ENCODE results near the gene PTPRT. TPM values are rescaled to one million over a fixed set of nuclear protein-coding genes. Genes with fewer than 3 reads are reported as not detected.

The PTPRT gene
- total and polyA plus RNA-seq, 4 donors = 0.14 to 2.8 (median 0.40) TPM

GRCh38 chr20:43032459-43032858, 157.2 kb downstream of the PTPRT start:
- no peaks in the 10 kb centered on the region for H3K36me3 ChIP-seq (ENCODE audit: control insufficient read depth in 4 of 4, insufficient read depth in 3 of 4, low read depth in 1 of 4, low read length in 3 of 4)
- WGBS = 58% methylated on average over 3 of the region's 3 CpGs
- no peak for DNase-seq (ENCODE audit: low spot score)
- no peaks in the 10 kb centered on the region for H3K4me1 ChIP-seq (ENCODE audit: control insufficient read depth in 4 of 4, insufficient read depth in 4 of 4, low read length in 3 of 4)
- no peaks in the 10 kb centered on the region for H3K27me3 ChIP-seq (ENCODE audit: control insufficient read depth in 4 of 4, insufficient read depth in 4 of 4, low read length in 3 of 4)
- TF ChIP-seq NR2F2 (IDR thresholded peaks at IDR 0.05) = no peak
- no peak for TF ChIP-seq ZBTB33 (IDR thresholded peaks at IDR 0.05)
- no peak for TF ChIP-seq REST (IDR thresholded peaks at IDR 0.05)
- TF ChIP-seq FOXA2 (IDR thresholded peaks at IDR 0.05) = no peak
- TF ChIP-seq EGR1 (IDR thresholded peaks at IDR 0.05; ENCODE audit: low read depth in 2 of 2) = no peak
- no peak for TF ChIP-seq SP1 (IDR thresholded peaks at IDR 0.05)
- TF ChIP-seq MAX (IDR thresholded peaks at IDR 0.05) = no peak
- TF ChIP-seq FOXA1 (IDR thresholded peaks at IDR 0.05) = no peak
- TF ChIP-seq YY1 (IDR thresholded peaks at IDR 0.05) = no peak
- no peak for TF ChIP-seq HNF4A (conservative IDR thresholded peaks at IDR 0.05)
- H3K9me3 ChIP-seq (ENCODE audit: control insufficient read depth in 4 of 4, low read length in 3 of 4) = no peaks in the 10 kb centered on the region
- no peak overlapping the region for H3K9ac ChIP-seq (ENCODE audit: low read depth in 1 of 2, low read length in 2 of 2)
- no peak overlapping the region for H3K4me3 ChIP-seq (ENCODE audit: low read depth in 1 of 3, low read length in 3 of 3)
- no peak overlapping the region for H3K27ac ChIP-seq (ENCODE audit: low read depth in 1 of 2, low read length in 2 of 2)

- no peak overlapping the region for H3K4me3 ChIP-seq (ENCODE audit: low read depth in 1 of 3, low read length in 3 of 3)
- H3K4me1 ChIP-seq (ENCODE audit: control insufficient read depth in 4 of 4, insufficient read depth in 4 of 4, low read length in 3 of 4) = no peaks in the 10 kb centered on the region
- DNase-seq (ENCODE audit: low spot score) = no peak
- no peak overlapping the region for H3K9ac ChIP-seq (ENCODE audit: low read depth in 1 of 2, low read length in 2 of 2)
- no peaks in the 10 kb centered on the region for H3K36me3 ChIP-seq (ENCODE audit: control insufficient read depth in 4 of 4, insufficient read depth in 3 of 4, low read depth in 1 of 4, low read length in 3 of 4)
- H3K27ac ChIP-seq (ENCODE audit: low read depth in 1 of 2, low read length in 2 of 2) = no peak overlapping the region
- 86% methylated on average over 8 of the region's 8 CpGs for WGBS
- no peaks in the 10 kb centered on the region for H3K27me3 ChIP-seq (ENCODE audit: control insufficient read depth in 4 of 4, insufficient read depth in 4 of 4, low read length in 3 of 4)
- no peaks in the 10 kb centered on the region for H3K9me3 ChIP-seq (ENCODE audit: control insufficient read depth in 4 of 4, low read length in 3 of 4)
- TF ChIP-seq ZBTB33 (IDR thresholded peaks at IDR 0.05) (no peak), SP1 (IDR thresholded peaks at IDR 0.05) (no peak), HNF4A (conservative IDR thresholded peaks at IDR 0.05) (no peak), REST (IDR thresholded peaks at IDR 0.05) (no peak), GABPA (IDR thresholded peaks at IDR 0.05 in 1 of 2, conservative IDR thresholded peaks at IDR 0.05 in 1 of 2) (no peak), FOXA1 (IDR thresholded peaks at IDR 0.05) (no peak), MAX (IDR thresholded peaks at IDR 0.05) (no peak), JUND (IDR thresholded peaks at IDR 0.05) (no peak), CTCF (IDR thresholded peaks at IDR 0.05; ENCODE audit: low read depth, low read length, missing input control) (no peak)
Measured at GRCh38 chr20:43029176-43029575, 160.5 kb downstream of the PTPRT start.

All from liver (tissue), 9 donors.